HL-60 (cell line): Measurements from ENCODE around the gene STXBP5L.

Experiments
- DNase-seq, 2 experiments: peaks; one replicate each; pipeline ENCODE4 v3.0.0-alpha.2; 2010 to 2020; ENCODE audit warnings: low read depth in 1 of 2, low spot score in 1 of 2
- H3K27ac ChIP-seq: fragments of 250-450 bp; sonication (Bioruptor Pico); replicated peaks from 2 replicates; pipeline ENCODE4 v1.5.1; 2020; ENCODE audit warnings: mild to moderate bottlenecking, moderate library complexity
- H3K27me3 ChIP-seq: fragments of 250-450 bp; sonication (Bioruptor Pico); 2 replicates; pipeline ENCODE4 v1.5.1; 2021; ENCODE audit warnings: mild to moderate bottlenecking, moderate library complexity; ENCODE audit not compliant: insufficient read depth, poor library complexity, severe bottlenecking
- H3K4me3 ChIP-seq: replicated peaks from 2 replicates; pipeline ENCODE4 v1.5.1; 2011; ENCODE audit warnings: mild to moderate bottlenecking, control low read depth, low read length; ENCODE audit not compliant: insufficient read depth
- CTCF ChIP-seq: IDR thresholded peaks from one replicate; pipeline ENCODE4 v1.5.1; 2011; ENCODE audit warnings: low read length, control low read depth, inconsistent platforms; ENCODE audit not compliant: insufficient read depth
- GABPA ChIP-seq: IDR thresholded peaks from 2 replicates; pipeline ENCODE4 v1.6.1; 2012; ENCODE audit warnings: low read depth
- POLR2AphosphoS5 ChIP-seq: IDR thresholded peaks from 2 replicates; pipeline ENCODE4 v1.6.1; 2012; ENCODE audit warnings: low read depth
- SPI1 ChIP-seq: IDR thresholded peaks from 2 replicates; pipeline ENCODE4 v1.6.1; 2012; ENCODE audit warnings: low read depth, mild to moderate bottlenecking, borderline replicate concordance
- TF ChIP-seq, protein P1 (sequence below): IDR thresholded peaks from 2 replicates; pipeline ENCODE4 v1.6.1; 2012; ENCODE audit warnings: low read depth; ENCODE audit not compliant: insufficient replicate concordance

STXBP5L gene

DNA sequence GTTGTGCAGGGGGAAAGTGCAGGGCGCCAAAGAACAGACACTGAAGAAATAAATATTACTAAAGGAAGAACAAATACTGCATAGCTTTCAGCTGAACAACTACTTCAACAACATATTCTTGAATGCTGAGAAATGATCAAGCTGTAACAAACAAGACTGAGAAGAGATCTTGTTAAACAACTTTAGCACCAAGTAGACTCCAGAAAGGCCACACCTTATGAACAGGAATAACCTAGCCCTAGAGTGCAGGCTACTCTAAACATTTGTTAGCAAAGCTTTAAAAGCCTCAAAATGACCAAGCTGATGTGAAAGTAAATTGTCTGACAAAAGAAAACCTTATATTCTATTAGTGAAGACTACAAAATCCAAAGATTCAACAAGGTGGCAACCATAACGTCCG is 554.6 kb downstream of the STXBP5L start:
- no peak for TF ChIP-seq CTCF
- TF ChIP-seq POLR2AphosphoS5 = no peak
- TF ChIP-seq, protein P1, sequence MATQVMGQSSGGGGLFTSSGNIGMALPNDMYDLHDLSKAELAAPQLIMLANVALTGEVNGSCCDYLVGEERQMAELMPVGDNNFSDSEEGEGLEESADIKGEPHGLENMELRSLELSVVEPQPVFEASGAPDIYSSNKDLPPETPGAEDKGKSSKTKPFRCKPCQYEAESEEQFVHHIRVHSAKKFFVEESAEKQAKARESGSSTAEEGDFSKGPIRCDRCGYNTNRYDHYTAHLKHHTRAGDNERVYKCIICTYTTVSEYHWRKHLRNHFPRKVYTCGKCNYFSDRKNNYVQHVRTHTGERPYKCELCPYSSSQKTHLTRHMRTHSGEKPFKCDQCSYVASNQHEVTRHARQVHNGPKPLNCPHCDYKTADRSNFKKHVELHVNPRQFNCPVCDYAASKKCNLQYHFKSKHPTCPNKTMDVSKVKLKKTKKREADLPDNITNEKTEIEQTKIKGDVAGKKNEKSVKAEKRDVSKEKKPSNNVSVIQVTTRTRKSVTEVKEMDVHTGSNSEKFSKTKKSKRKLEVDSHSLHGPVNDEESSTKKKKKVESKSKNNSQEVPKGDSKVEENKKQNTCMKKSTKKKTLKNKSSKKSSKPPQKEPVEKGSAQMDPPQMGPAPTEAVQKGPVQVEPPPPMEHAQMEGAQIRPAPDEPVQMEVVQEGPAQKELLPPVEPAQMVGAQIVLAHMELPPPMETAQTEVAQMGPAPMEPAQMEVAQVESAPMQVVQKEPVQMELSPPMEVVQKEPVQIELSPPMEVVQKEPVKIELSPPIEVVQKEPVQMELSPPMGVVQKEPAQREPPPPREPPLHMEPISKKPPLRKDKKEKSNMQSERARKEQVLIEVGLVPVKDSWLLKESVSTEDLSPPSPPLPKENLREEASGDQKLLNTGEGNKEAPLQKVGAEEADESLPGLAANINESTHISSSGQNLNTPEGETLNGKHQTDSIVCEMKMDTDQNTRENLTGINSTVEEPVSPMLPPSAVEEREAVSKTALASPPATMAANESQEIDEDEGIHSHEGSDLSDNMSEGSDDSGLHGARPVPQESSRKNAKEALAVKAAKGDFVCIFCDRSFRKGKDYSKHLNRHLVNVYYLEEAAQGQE = no peak
- TF ChIP-seq GABPA = no peak
- H3K27me3 ChIP-seq = no peaks in the 10 kb centered on the region
- H3K27ac ChIP-seq = no peak overlapping the region
- no peak overlapping the region for H3K4me3 ChIP-seq
- DNase-seq = no peak

GRCh38 chr3:121463745-121464144 is 555.7 kb downstream of the STXBP5L start:
- Histone ChIP-seq H3K27ac (no peak overlapping the region), H3K27me3 (no peaks in the 10 kb centered on the region), H3K4me3 (no peak overlapping the region)
- no peak for TF ChIP-seq CTCF
- TF ChIP-seq, protein P1 = no peak
- TF ChIP-seq POLR2AphosphoS5 = no peak
- TF ChIP-seq GABPA = no peak
- no peak for TF ChIP-seq SPI1
- DNase-seq = no peak

- Histone ChIP-seq H3K27ac (no peak overlapping the region), H3K27me3 (no peaks in the 10 kb centered on the region), H3K4me3 (no peak overlapping the region)
- no peak for DNase-seq
- TF ChIP-seq, protein P1 = no peak
- TF ChIP-seq POLR2AphosphoS5 (no peak), GABPA (no peak), CTCF (no peak), SPI1 (no peak)
Measured at GRCh38 chr3:121467085-121467484, 559.1 kb downstream of the STXBP5L start.
